Natural killer cell treated with Interleukin-12 subunit alpha and Interleukin-12 subunit beta and Interleukin-15 and Interleukin-18, amount 100 ng/mL, for 72 hours (primary cell): ENCODE data around the gene GDF15. TPM values are rescaled to one million over a fixed set of nuclear protein-coding genes. Genes with fewer than 3 reads are reported as not detected.
A peak's percentile ranks its signal among the peaks of the same experiment; 100 is the strongest.
"Not testable (repeated sequence)": the region's sequence is repeated elsewhere in the genome, so short reads cannot be mapped to it uniquely, and the experiment has no call there.

Experiments
- ATAC-seq, 2 donors: fragments of 150-1000 bp; cut with Tn5 transposase in 1 of 2; sonication (Bioruptor Pico), chemical (Tn5 transposase) in 1 of 2; 2 replicates each; pipeline ENCODE4 v1.10.0; 2021
- DNase-seq: peaks from one replicate; pipeline ENCODE4 v3.0.0; 2022; ENCODE audit warnings: low spot score
- H3K27ac Mint-ChIP-seq, 2 donors: 1 replicate in 1 of 2; 2 replicates in 1 of 2; pipeline ENCODE4 v1.8.0; 2022; ENCODE audit warnings: mixed read lengths in 2 of 2, mild to moderate bottlenecking in 1 of 2, moderate library complexity in 1 of 2
- H3K27me3 Mint-ChIP-seq, 2 donors: 1 replicate in 1 of 2; 2 replicates in 1 of 2; pipeline ENCODE4 v1.8.0; 2022; ENCODE audit warnings: mixed read lengths in 2 of 2
- H3K36me3 Mint-ChIP-seq: one replicate; pipeline ENCODE4 v1.8.0; 2022; ENCODE audit warnings: mixed read lengths
- H3K4me1 Mint-ChIP-seq, 2 donors: 1 replicate in 1 of 2; 2 replicates in 1 of 2; pipeline ENCODE4 v1.8.0; 2022; ENCODE audit warnings: low read depth in 2 of 2, mixed read lengths in 2 of 2, mild to moderate bottlenecking in 1 of 2
- H3K4me3 Mint-ChIP-seq: one replicate; pipeline ENCODE4 v1.8.0; 2022; ENCODE audit warnings: mixed read lengths
- H3K9me3 Mint-ChIP-seq: 2 replicates; pipeline ENCODE4 v1.8.0; 2022; ENCODE audit warnings: mixed read lengths
- total RNA-seq, 2 donors: library from RNA; stranded (reverse); gene quantifications; one replicate each; pipeline ENCODE4 v1.2.3, GENCODE V29; 2022

Gene GDF15
- total RNA-seq, 2 donors from 2014 or later, result 0.71 TPM; not detected in 1

GRCh38 chr19:18373892-18374629, 11.9 kb upstream of the GDF15 start:
- H3K27me3 Mint-ChIP-seq, result no peaks in the 10 kb centered on the region
- H3K4me3 Mint-ChIP-seq, result peak overlapping the region; percentile 77
- no peaks in the 10 kb centered on the region for H3K9me3 Mint-ChIP-seq
- peak overlapping the region; percentile 85 to 96 for H3K27ac Mint-ChIP-seq
- DNase-seq (peak; percentile 97), ATAC-seq (peak; percentile 98 to 100)
- H3K4me1 Mint-ChIP-seq, result peaks cover 13% of the 10 kb centered on the region in 2 donors
- H3K36me3 Mint-ChIP-seq, result no peaks in the 10 kb centered on the region

- no peaks in the 10 kb centered on the region for H3K27me3 Mint-ChIP-seq
- no peaks in the 10 kb centered on the region for H3K36me3 Mint-ChIP-seq
- peaks cover 13 to 17% of the 10 kb centered on the region in 2 donors for H3K4me1 Mint-ChIP-seq
- H3K27ac Mint-ChIP-seq, result peak overlapping the region in 1 of 2 donors; percentile 66
- H3K4me3 Mint-ChIP-seq, result no peak overlapping the region
- ATAC-seq (no peak), DNase-seq (no peak)
- H3K9me3 Mint-ChIP-seq, result no peaks in the 10 kb centered on the region
Measured at GRCh38 chr19:18377026-18377425, 8.9 kb upstream of the GDF15 start.

GRCh38 chr19:18379803-18380747, 5.9 kb upstream of the GDF15 start:
- no peaks in the 10 kb centered on the region for H3K27me3 Mint-ChIP-seq
- DNase-seq (no peak), ATAC-seq (no peak)
- peak overlapping the region in 1 of 2 donors; percentile 35 for H3K27ac Mint-ChIP-seq
- H3K4me1 Mint-ChIP-seq, result peaks cover 0 to 3% of the 10 kb centered on the region in 2 donors
- no peaks in the 10 kb centered on the region for H3K36me3 Mint-ChIP-seq
- H3K4me3 Mint-ChIP-seq, result no peak overlapping the region
- H3K9me3 Mint-ChIP-seq, result no peaks in the 10 kb centered on the region

- Mint-ChIP-seq H3K27me3 (no peaks in the 10 kb centered on the region), H3K4me3 (no peak overlapping the region), H3K4me1 (peaks cover 0 to 3% of the 10 kb centered on the region in 2 donors), H3K9me3 (no peaks in the 10 kb centered on the region), H3K36me3 (no peaks in the 10 kb centered on the region), H3K27ac (no peak overlapping the region)
- no peak for DNase-seq
- no peak for ATAC-seq
Measured at GRCh38 chr19:18380843-18381242, 5.1 kb upstream of the GDF15 start.

- not testable (repeated sequence) for H3K27ac Mint-ChIP-seq, H3K27me3 Mint-ChIP-seq, H3K9me3 Mint-ChIP-seq, DNase-seq, H3K4me3 Mint-ChIP-seq, H3K4me1 Mint-ChIP-seq, H3K36me3 Mint-ChIP-seq, ATAC-seq
Measured at GRCh38 chr19:18383622-18384021, 2.3 kb upstream of the GDF15 start.

- peaks cover 9 to 13% of the 10 kb centered on the region in 2 donors for H3K4me1 Mint-ChIP-seq
- ATAC-seq (no peak), DNase-seq (no peak)
- H3K27ac Mint-ChIP-seq, result no peak overlapping the region
- no peaks in the 10 kb centered on the region for H3K36me3 Mint-ChIP-seq
- H3K9me3 Mint-ChIP-seq, result no peaks in the 10 kb centered on the region
- peaks cover 0 to 2% of the 10 kb centered on the region in 2 donors for H3K27me3 Mint-ChIP-seq
- no peak overlapping the region for H3K4me3 Mint-ChIP-seq
Measured at GRCh38 chr19:18384775-18385174, 1.2 kb upstream of the GDF15 start.

- Mint-ChIP-seq H3K9me3 (no peaks in the 10 kb centered on the region), H3K27me3 (peaks cover 0 to 2% of the 10 kb centered on the region in 2 donors), H3K4me1 (peaks cover 6 to 13% of the 10 kb centered on the region in 2 donors), H3K4me3 (no peak overlapping the region), H3K27ac (no peak overlapping the region), H3K36me3 (no peaks in the 10 kb centered on the region)
- ATAC-seq (no peak), DNase-seq (no peak)
Measured at GRCh38 chr19:18385359-18385674, 641 bp upstream of the GDF15 start.

GRCh38 chr19:18386543-18387271, 749 bp downstream of the GDF15 start:
- H3K27me3 Mint-ChIP-seq, result peaks cover 0 to 2% of the 10 kb centered on the region in 2 donors
- H3K4me3 Mint-ChIP-seq, result no peak overlapping the region
- H3K9me3 Mint-ChIP-seq, result no peaks in the 10 kb centered on the region
- H3K4me1 Mint-ChIP-seq, result peaks cover 6 to 13% of the 10 kb centered on the region in 2 donors
- no peak overlapping the region for H3K27ac Mint-ChIP-seq
- ATAC-seq (no peak), DNase-seq (no peak)
- H3K36me3 Mint-ChIP-seq, result no peaks in the 10 kb centered on the region

- H3K4me1 Mint-ChIP-seq, result peaks cover 6 to 13% of the 10 kb centered on the region in 2 donors
- peak overlapping the region; percentile 54 for H3K4me3 Mint-ChIP-seq
- ATAC-seq, result peak; percentile 94 to 97
- H3K27ac Mint-ChIP-seq, result no peak overlapping the region
- no peaks in the 10 kb centered on the region for H3K36me3 Mint-ChIP-seq
- DNase-seq, result peak; percentile 88
- peaks cover 0 to 2% of the 10 kb centered on the region in 2 donors for H3K27me3 Mint-ChIP-seq
- no peaks in the 10 kb centered on the region for H3K9me3 Mint-ChIP-seq
Measured at GRCh38 chr19:18388100-18388959, 2.4 kb downstream of the GDF15 start.

- peak overlapping the region in 1 of 2 donors; percentile 66 for H3K27ac Mint-ChIP-seq
- no peaks in the 10 kb centered on the region for H3K36me3 Mint-ChIP-seq
- ATAC-seq, result no peak
- no peak for DNase-seq
- no peaks in the 10 kb centered on the region for H3K9me3 Mint-ChIP-seq
- H3K27me3 Mint-ChIP-seq, result peaks cover 0 to 2% of the 10 kb centered on the region in 2 donors
- peak overlapping the region; percentile 47 for H3K4me3 Mint-ChIP-seq
- peaks cover 6 to 13% of the 10 kb centered on the region in 2 donors for H3K4me1 Mint-ChIP-seq
Measured at GRCh38 chr19:18388960-18389725, 3.2 kb downstream of the GDF15 start.

- ATAC-seq, result no peak
- peaks cover 0 to 2% of the 10 kb centered on the region in 2 donors for H3K27me3 Mint-ChIP-seq
- peak overlapping the region; percentile 47 for H3K4me3 Mint-ChIP-seq
- no peaks in the 10 kb centered on the region for H3K9me3 Mint-ChIP-seq
- H3K36me3 Mint-ChIP-seq, result no peaks in the 10 kb centered on the region
- peak overlapping the region in 1 of 2 donors; percentile 66 for H3K27ac Mint-ChIP-seq
- no peak for DNase-seq
- peaks cover 6 to 13% of the 10 kb centered on the region in 2 donors for H3K4me1 Mint-ChIP-seq
Measured at GRCh38 chr19:18389726-18390064, 3.7 kb downstream of the GDF15 start.

- ATAC-seq, result no peak
- Mint-ChIP-seq H3K27ac (no peak overlapping the region), H3K36me3 (no peaks in the 10 kb centered on the region), H3K9me3 (no peaks in the 10 kb centered on the region), H3K27me3 (peaks cover 0 to 2% of the 10 kb centered on the region in 2 donors), H3K4me3 (no peak overlapping the region), H3K4me1 (peaks cover 6 to 13% of the 10 kb centered on the region in 2 donors)
- no peak for DNase-seq
Measured at GRCh38 chr19:18390065-18390907, 4.3 kb downstream of the GDF15 start.
